HG03521 (cell line): Measurements from ENCODE around the gene EEF2K.
"Not testable (repeated sequence)": the region's sequence is repeated elsewhere in the genome, so short reads cannot be mapped to it uniquely, and the experiment has no call there.

ENCODE experiments used
- ATAC-seq: cut with Tn5 transposase; IDR thresholded peaks from one replicate; pipeline ENCODE4 v1.9.1; 2021; ENCODE audit warnings: mild to moderate bottlenecking, moderate library complexity; ENCODE audit not compliant: unreplicated experiment

EEF2K gene

GRCh38 chr16:22291860-22292318, 85.8 kb downstream of the EEF2K start:
- ATAC-seq: no peak

GRCh38 chr16:22292320-22292719, 86.2 kb downstream of the EEF2K start:
- ATAC-seq: no peak

- ATAC-seq: no peak
These were observed 87.3 kb downstream of the EEF2K start for GRCh38 chr16:22293137-22294106.

- no peak for ATAC-seq
These were observed 90.4 kb downstream of the EEF2K start for GRCh38 chr16:22296225-22297113.

GRCh38 chr16:22297114-22297870, 91.2 kb downstream of the EEF2K start, which contains the start of gene POLR3E:
POLR3E (plus strand) TSS chr16:22297409; CDS start chr16:22302969, 5,560 bp downstream.
- ATAC-seq: peak; percentile 80

- ATAC-seq: peak; percentile 23
These were observed 92.0 kb downstream of the EEF2K start for GRCh38 chr16:22297871-22298733.

- no peak for ATAC-seq
These were observed 93.0 kb downstream of the EEF2K start for GRCh38 chr16:22299036-22299435.

GRCh38 chr16:22300427-22301071, 94.5 kb downstream of the EEF2K start:
- no peak for ATAC-seq

GRCh38 chr16:22301423-22301822, 95.3 kb downstream of the EEF2K start:
- ATAC-seq: not testable (repeated sequence)

- ATAC-seq: no peak
These were observed 96.8 kb downstream of the EEF2K start for GRCh38 chr16:22302776-22303363.

- ATAC-seq: no peak
These were observed 98.3 kb downstream of the EEF2K start for GRCh38 chr16:22304411-22304810.

- ATAC-seq: no peak
These were observed 100.7 kb downstream of the EEF2K start for GRCh38 chr16:22306788-22307187.

- ATAC-seq: no peak
These were observed 101.8 kb downstream of the EEF2K start for GRCh38 chr16:22307838-22308237.

- ATAC-seq: no peak
These were observed 102.9 kb downstream of the EEF2K start for GRCh38 chr16:22308824-22309520.

GRCh38 chr16:22311520-22311919, 105.4 kb downstream of the EEF2K start:
- ATAC-seq: no peak

GRCh38 chr16:22312897-22313781, 107.1 kb downstream of the EEF2K start:
- no peak for ATAC-seq

GRCh38 chr16:22313876-22314470, 107.9 kb downstream of the EEF2K start:
- ATAC-seq: no peak
